HepG2 (cell line): ENCODE data around the gene ZMYM3. TPM values are rescaled to one million over a fixed set of nuclear protein-coding genes. Genes with fewer than 3 reads are reported as not detected.

Experiments
- ATAC-seq: fragments of 200-7000 bp; cut with Tn5 transposase; 3 replicates; pipeline ENCODE4 v1.9.1; 2020; ENCODE audit warnings: mild to moderate bottlenecking, moderate library complexity
- BruUV-seq: library from RNA; stranded (reverse); fragments of 400-500 nt; replicated peaks from 2 replicates; lab custom pipeline; 2021; lab: Mats Ljungman, UMichigan
- CTCF ChIA-PET: fragments of 300-600 bp; formaldehyde crosslinking; extraction: SDS; loops from one replicate; lab custom pipeline; 2021; ENCODE audit warnings: low total read pairs, inconsistent platforms, low intra/inter-chr PET ratio; lab: Yijun Ruan, JAX
- POLR2A ChIA-PET: fragments of 350-600 bp; sonication (Branson Sonifier 250); formaldehyde crosslinking; loops from one replicate; lab custom pipeline; 2020; ENCODE audit warnings: antibody characterized with exemption, inconsistent platforms; lab: Yijun Ruan, JAX
- DNase-seq: peaks from one replicate; pipeline ENCODE4 v3.0.0-alpha.2; 2015; ENCODE audit warnings: low spot score
- FAIRE-seq: peaks from 3 replicates; lab custom pipeline; 2011; peaks lifted over from hg19 to GRCh38; lab: Jason Lieb, UNC
- H2AFZ ChIP-seq: one replicate; pipeline ENCODE4 v1.6.1; 2011; ENCODE audit warnings: low read length, inconsistent platforms
- H3K27ac ChIP-seq: fragments of 300-600 bp; 3 replicates; pipeline ENCODE4 v1.8.0; 2011; ENCODE audit warnings: mixed run types, mild to moderate bottlenecking, mixed read lengths, low read length, inconsistent platforms; ENCODE audit not compliant: insufficient read depth; ENCODE audit errors: extremely low read length
- H3K27me3 ChIP-seq, 2 experiments: fragments of 200-600 bp in 1 of 2; 2 replicates in 1 of 2; 3 replicates in 1 of 2; pipeline versions ENCODE4 v1.6.0 to v1.8.0; 2011; ENCODE audit warnings: low read length in 2 of 2, mild to moderate bottlenecking in 2 of 2, moderate library complexity in 2 of 2, inconsistent platforms in 1 of 2; ENCODE audit not compliant: insufficient read depth in 2 of 2, control insufficient read depth in 1 of 2
- H3K36me3 ChIP-seq, 2 experiments: fragments of 200-600 bp in 1 of 2; replicated peaks in 1 of 2; 2 replicates in 1 of 2; 3 replicates in 1 of 2; pipeline versions ENCODE4 v1.5.1 to v1.8.0; 2011; ENCODE audit warnings: low read length in 2 of 2, inconsistent platforms in 1 of 2; ENCODE audit not compliant: insufficient read depth in 2 of 2, control insufficient read depth in 1 of 2
- H3K4me1 ChIP-seq: 2 replicates; pipeline ENCODE4 v1.5.1; 2012; ENCODE audit warnings: low read length, inconsistent platforms; ENCODE audit not compliant: insufficient read depth
- H3K4me2 ChIP-seq: 2 replicates; pipeline ENCODE4 v1.6.0; 2011; ENCODE audit warnings: low read depth, low read length, inconsistent platforms
- H3K4me3 ChIP-seq, 3 experiments: fragments of 200-600 bp in 1 of 3; sonication (generic), shearing (Covaris generic) in 1 of 3; replicated peaks in 1 of 3; 2 replicates each; pipeline ENCODE4 v1.5.1; 2011 to 2016; ENCODE audit warnings: low read length in 3 of 3, inconsistent platforms in 2 of 3, low read depth in 2 of 3, mild to moderate bottlenecking in 2 of 3, control low read depth in 1 of 3, mixed read lengths in 1 of 3; ENCODE audit not compliant: insufficient read depth in 1 of 3
- H3K79me2 ChIP-seq: one replicate; pipeline ENCODE4 v1.6.1; 2011; ENCODE audit warnings: low read length, inconsistent platforms; ENCODE audit not compliant: insufficient read depth
- H3K9ac ChIP-seq: 2 replicates; pipeline ENCODE4 v1.6.0; 2011; ENCODE audit warnings: mild to moderate bottlenecking, low read depth, low read length, inconsistent platforms; ENCODE audit not compliant: insufficient read depth
- H3K9me3 ChIP-seq: 2 replicates; pipeline ENCODE4 v1.5.1; 2012; ENCODE audit warnings: mild to moderate bottlenecking, low read length
- H4K20me1 ChIP-seq: 2 replicates; pipeline ENCODE4 v1.6.0; 2011; ENCODE audit warnings: inconsistent platforms, mild to moderate bottlenecking, low read length, moderate library complexity; ENCODE audit not compliant: insufficient read depth
- CBFB ChIP-seq: sonication (generic); formaldehyde crosslinking; IDR thresholded peaks from 2 replicates; pipeline ENCODE4 v1.4.0; 2020; ENCODE audit warnings: missing genetic modification reagents
- EED ChIP-seq: sonication (generic); formaldehyde crosslinking; IDR thresholded peaks from 2 replicates; pipeline ENCODE4 v1.5.0; 2020; ENCODE audit warnings: mild to moderate bottlenecking, missing genetic modification reagents
- FIP1L1 ChIP-seq: fragments of 200-400 bp; formaldehyde crosslinking; IDR thresholded peaks from 2 replicates; pipeline ENCODE4 v1.6.1; 2018; ENCODE audit warnings: low read depth, mild to moderate bottlenecking, low read length, moderate library complexity, borderline replicate concordance; ENCODE audit not compliant: insufficient read depth
- HMG20B ChIP-seq: conservative IDR thresholded peaks from 2 replicates; pipeline ENCODE4 v1.6.1; 2016; ENCODE audit warnings: missing genetic modification reagents, missing compliant biosample characterization
- ISL2 ChIP-seq: sonication (generic); formaldehyde crosslinking; IDR thresholded peaks from 2 replicates; pipeline ENCODE4 v1.5.0; 2020; ENCODE audit warnings: missing genetic modification reagents
- ONECUT2 ChIP-seq: sonication (generic); formaldehyde crosslinking; IDR thresholded peaks from 2 replicates; pipeline ENCODE4 v1.4.0; 2020; ENCODE audit warnings: missing genetic modification reagents
- POLR2AphosphoS5 ChIP-seq: IDR thresholded peaks from 2 replicates; pipeline ENCODE4 v1.6.1; 2012; ENCODE audit warnings: low read depth, low read length
- RBM22 ChIP-seq: fragments of 200-400 bp; formaldehyde crosslinking; optimal IDR thresholded peaks from 2 replicates; pipeline ENCODE3; 2017; ENCODE audit warnings: mild to moderate bottlenecking, low read length, moderate library complexity
- RFXANK ChIP-seq: IDR thresholded peaks from 2 replicates; pipeline ENCODE4 v1.6.1; 2016
- SRSF4 ChIP-seq: fragments of 200-400 bp; formaldehyde crosslinking; IDR thresholded peaks from one replicate; pipeline ENCODE4 v1.6.1; 2018; ENCODE audit warnings: mild to moderate bottlenecking, low read depth, low read length, moderate library complexity; ENCODE audit not compliant: poor library complexity, severe bottlenecking
- ZFAT ChIP-seq: sonication (generic); formaldehyde crosslinking; conservative IDR thresholded peaks from 2 replicates; pipeline ENCODE4 v1.8.1; 2023; ENCODE audit warnings: missing genetic modification reagents, inconsistent platforms
- ZIK1 ChIP-seq: sonication (generic); formaldehyde crosslinking; IDR thresholded peaks from 2 replicates; pipeline ENCODE4 v1.5.0; 2020; ENCODE audit warnings: mild to moderate bottlenecking, low read depth, missing genetic modification reagents, borderline replicate concordance
- ZNF281 ChIP-seq: sonication (generic); formaldehyde crosslinking; IDR thresholded peaks from 2 replicates; pipeline ENCODE4 v1.4.0; 2020; ENCODE audit warnings: missing genetic modification reagents, borderline replicate concordance
- ZNF512B ChIP-seq: sonication (generic); formaldehyde crosslinking; IDR thresholded peaks from 2 replicates; pipeline ENCODE4 v1.5.1; 2020; ENCODE audit warnings: missing genetic modification reagents, mild to moderate bottlenecking, borderline replicate concordance
- ZNF605 ChIP-seq: sonication (generic); formaldehyde crosslinking; IDR thresholded peaks from 2 replicates; pipeline ENCODE4 v1.8.0; 2022; ENCODE audit warnings: mild to moderate bottlenecking, missing genetic modification reagents
- ZNF792 ChIP-seq: IDR thresholded peaks from 2 replicates; pipeline ENCODE4 v1.6.1; 2016
- WGBS: methylation state at CpG from one replicate; pipeline ENCODE4 v1.1.6; 2017; ENCODE audit warnings: low lambda C conversion rate; 5-methylcytosine and 5-hydroxymethylcytosine counted together
- in situ Hi-C: cut with HindIII; loops from 2 replicates; pipeline ENCODE4 v1.10.0; 2017; ENCODE audit warnings: low pct_unique_long_range_greater_than_20kb; ENCODE audit not compliant: extremely low pct_ligation_motif_present
- intact Hi-C: fragments of 100-400 bp; cut with micrococcal nuclease; formaldehyde crosslinking; loops from one replicate; pipeline ENCODE4 v1.10.0; 2022; ENCODE audit not compliant: unreplicated experiment
- polyA plus RNA-seq, 8 experiments: library from polyadenylated mRNA; depleted of rRNA in 3 of 8; stranded (reverse) in 7 of 8; unstranded in 1 of 8; fragments of >200 nt; fragmentation: Illumina TruSeq in 4 of 8; extraction: Trizol in 4 of 8; gene quantifications; 2 replicates each; pipeline versions ENCODE4 v1.2.1 to v1.2.3, GENCODE V29; 2011 to 2016; ENCODE audit warnings: low read depth in 4 of 8, missing spikeins in 1 of 8, mixed read lengths in 1 of 8; ENCODE audit not compliant: insufficient read depth in 1 of 8
- total RNA-seq, 5 experiments: library from RNA; depleted of rRNA; stranded (reverse); fragments of >200 nt; fragmentation: Illumina TruSeq; extraction: Trizol; gene quantifications; 2 replicates each; pipeline ENCODE4 v1.2.3, GENCODE V29; 2016; ENCODE audit warnings: low read depth in 1 of 5
- TF ChIP-seq, protein P1 (sequence below): sonication (generic); formaldehyde crosslinking; IDR thresholded peaks from 2 replicates; pipeline ENCODE4 v1.5.0; 2020; ENCODE audit warnings: mild to moderate bottlenecking, low read depth, missing genetic modification reagents, borderline replicate concordance

The ZMYM3 gene
- total and polyA plus RNA-seq, 2 of the 13 experiments (the other 11 are each of a cell fraction or from before 2014, with no cell fraction given): 26.4 to 35.4 TPM

- Histone ChIP-seq H3K27ac (no peak overlapping the region), H3K4me2 (no peak overlapping the region), H3K4me1 (peaks cover 55% of the 10 kb centered on the region), H3K9me3 (no peaks in the 10 kb centered on the region), H3K4me3 (no peak overlapping the region)
- no TSS peak for BruUV-seq
- intact Hi-C loops: no loop called here
- WGBS: 97% methylated on average over 6 of the region's 6 CpGs
- TF ChIP-seq SRSF4: no peak
- TF ChIP-seq RBM22: peak; percentile 54
- TF ChIP-seq ZNF281: no peak
- TF ChIP-seq ZFAT (CRISPR knock-in tag): no peak
- TF ChIP-seq HMG20B (CRISPR knock-in tag): no peak
- TF ChIP-seq, protein P1, sequence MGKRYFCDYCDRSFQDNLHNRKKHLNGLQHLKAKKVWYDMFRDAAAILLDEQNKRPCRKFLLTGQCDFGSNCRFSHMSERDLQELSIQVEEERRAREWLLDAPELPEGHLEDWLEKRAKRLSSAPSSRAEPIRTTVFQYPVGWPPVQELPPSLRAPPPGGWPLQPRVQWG: no peak
- TF ChIP-seq RFXANK (CRISPR knock-in tag): no peak
- no peak for TF ChIP-seq ZNF792 (CRISPR knock-in tag)
- TF ChIP-seq FIP1L1: no peak
- no peak for TF ChIP-seq ISL2 (CRISPR knock-in tag)
- no peak for TF ChIP-seq ONECUT2
- TF ChIP-seq POLR2AphosphoS5: peak; percentile 28; the same call in 1 of the 2 replicates
- no peak for TF ChIP-seq EED (CRISPR knock-in tag)
- no peak for TF ChIP-seq CBFB (CRISPR knock-in tag)
- TF ChIP-seq ZNF605 (CRISPR knock-in tag): no peak
- TF ChIP-seq ZIK1 (CRISPR knock-in tag): no peak
- no peak for TF ChIP-seq ZNF512B
- TF ChIP-seq, all 625 proteins: peak for 2
- ATAC-seq (no peak), FAIRE-seq (no peak), DNase-seq (no peak)
- POLR2A ChIA-PET: interaction anchor here (1.1 to 3.1 kb wide), 3 partner anchors 14 to 69 kb away, joined by 3 to 13 read pairs (median 4); partner anchors contain the start of genes NONO and TAF1
- in situ Hi-C loops: no loop called here
- no peaks in the 10 kb centered on the region for H3K27me3 ChIP-seq
- H3K36me3 ChIP-seq: peaks cover 7 to 56% of the 10 kb centered on the region in 2 experiments; a peak in 4 of 5 replicates
- H3K79me2 ChIP-seq: peaks cover 2% of the 10 kb centered on the region
- no peak overlapping the region for H2AFZ ChIP-seq
- H3K9ac ChIP-seq: no peak overlapping the region
- CTCF ChIA-PET: no interaction called here
- no peaks in the 10 kb centered on the region for H4K20me1 ChIP-seq
Measured at GRCh38 chrX:71296806-71297205, 42.9 kb upstream of the ZMYM3 start.
